HepG2 (cell line): ENCODE data around the gene PCDHGB2. TPM values are rescaled to one million over a fixed set of nuclear protein-coding genes. Genes with fewer than 3 reads are reported as not detected.

ENCODE experiments used
- ADNP ChIP-seq: sonication (generic); formaldehyde crosslinking; IDR thresholded peaks from 2 replicates; pipeline ENCODE4 v1.4.0; 2020; ENCODE audit warnings: missing genetic modification reagents
- ATF7-NPFF ChIP-seq: sonication (generic); formaldehyde crosslinking; IDR thresholded peaks from 2 replicates; pipeline ENCODE4 v1.8.1; 2023; ENCODE audit warnings: mild to moderate bottlenecking, low read depth, missing genetic modification reagents, moderate library complexity
- BHLHE40 ChIP-seq: IDR thresholded peaks from 2 replicates; pipeline ENCODE4 v1.6.1; 2011; ENCODE audit warnings: low read length, improper control_type of control experiment
- CAMTA2 ChIP-seq: sonication (generic); formaldehyde crosslinking; IDR thresholded peaks from 2 replicates; pipeline ENCODE4 v1.4.0; 2020; ENCODE audit warnings: mild to moderate bottlenecking, missing genetic modification reagents, borderline replicate concordance
- HNRNPL ChIP-seq: fragments of 200-400 bp; formaldehyde crosslinking; IDR thresholded peaks from 2 replicates; pipeline ENCODE4 v1.6.1; 2017; ENCODE audit warnings: mild to moderate bottlenecking, low read depth, low read length
- KAT8 ChIP-seq: IDR thresholded peaks from 2 replicates; pipeline ENCODE4 v1.6.1; 2016; ENCODE audit warnings: missing genetic modification reagents, missing compliant biosample characterization
- KDM2A ChIP-seq: sonication (generic); formaldehyde crosslinking; IDR thresholded peaks from 2 replicates; pipeline ENCODE4 v1.4.0; 2020; ENCODE audit warnings: low read depth, missing genetic modification reagents, borderline replicate concordance
- MEIS1 ChIP-seq: sonication (generic); formaldehyde crosslinking; IDR thresholded peaks from 2 replicates; pipeline ENCODE4 v1.9.0; 2021; ENCODE audit warnings: mild to moderate bottlenecking, missing genetic modification reagents, moderate library complexity, borderline replicate concordance
- MTA3 ChIP-seq: sonication (generic); formaldehyde crosslinking; IDR thresholded peaks from 2 replicates; pipeline ENCODE4 v1.4.0; 2020; ENCODE audit warnings: missing genetic modification reagents
- PCBP1 ChIP-seq: fragments of 200-400 bp; formaldehyde crosslinking; IDR thresholded peaks from 2 replicates; pipeline ENCODE4 v1.6.1; 2017; ENCODE audit warnings: mild to moderate bottlenecking, low read depth, low read length, borderline replicate concordance
- SIX1 ChIP-seq: sonication (generic); formaldehyde crosslinking; IDR thresholded peaks from 2 replicates; pipeline ENCODE4 v1.4.0; 2020; ENCODE audit warnings: missing genetic modification reagents, borderline replicate concordance
- SNAI1 ChIP-seq: sonication (generic); formaldehyde crosslinking; IDR thresholded peaks from 2 replicates; pipeline ENCODE4 v1.5.0; 2020; ENCODE audit warnings: mild to moderate bottlenecking, missing genetic modification reagents, borderline replicate concordance
- TCF7 ChIP-seq: sonication (generic); IDR thresholded peaks from 2 replicates; pipeline ENCODE4 v1.6.1; 2016; ENCODE audit warnings: antibody characterized with exemption, low read depth
- ZNF24 ChIP-seq: fragments of 450-650 bp; IDR thresholded peaks from 2 replicates; pipeline ENCODE4 v1.6.1; 2017; ENCODE audit warnings: antibody characterized with exemption, mild to moderate bottlenecking
- ZNF263 ChIP-seq: sonication (generic); formaldehyde crosslinking; IDR thresholded peaks from 2 replicates; pipeline ENCODE4 v1.4.0; 2020; ENCODE audit warnings: missing genetic modification reagents
- ZNF317 ChIP-seq: sonication (generic); formaldehyde crosslinking; IDR thresholded peaks from 2 replicates; pipeline ENCODE4 v1.5.0; 2020; ENCODE audit warnings: mild to moderate bottlenecking, missing genetic modification reagents
- ZNF737 ChIP-seq: sonication (generic); formaldehyde crosslinking; IDR thresholded peaks from 2 replicates; pipeline ENCODE4 v1.5.0; 2020; ENCODE audit warnings: missing genetic modification reagents, mild to moderate bottlenecking, borderline replicate concordance
- ZNF83 ChIP-seq: sonication (generic); formaldehyde crosslinking; IDR thresholded peaks from 2 replicates; pipeline ENCODE4 v1.4.0; 2020; ENCODE audit warnings: missing genetic modification reagents, mild to moderate bottlenecking, borderline replicate concordance
- polyA plus RNA-seq, 8 experiments: library from polyadenylated mRNA; depleted of rRNA in 3 of 8; stranded (reverse) in 7 of 8; unstranded in 1 of 8; fragments of >200 nt; fragmentation: Illumina TruSeq in 4 of 8; extraction: Trizol in 4 of 8; gene quantifications; 2 replicates each; pipeline versions ENCODE4 v1.2.1 to v1.2.3, GENCODE V29; 2011 to 2016; ENCODE audit warnings: low read depth in 4 of 8, missing spikeins in 1 of 8, mixed read lengths in 1 of 8; ENCODE audit not compliant: insufficient read depth in 1 of 8
- total RNA-seq, 5 experiments: library from RNA; depleted of rRNA; stranded (reverse); fragments of >200 nt; fragmentation: Illumina TruSeq; extraction: Trizol; gene quantifications; 2 replicates each; pipeline ENCODE4 v1.2.3, GENCODE V29; 2016; ENCODE audit warnings: low read depth in 1 of 5
- TF ChIP-seq, protein P1 (sequence below): sonication (generic); formaldehyde crosslinking; IDR thresholded peaks from 2 replicates; pipeline ENCODE4 v1.5.1; 2020; ENCODE audit warnings: missing genetic modification reagents, mild to moderate bottlenecking, borderline replicate concordance
- TF ChIP-seq, protein P2 (sequence below): sonication (generic); formaldehyde crosslinking; IDR thresholded peaks from 2 replicates; pipeline ENCODE4 v1.5.0; 2020; ENCODE audit warnings: mild to moderate bottlenecking, low read depth, missing genetic modification reagents, borderline replicate concordance
- TF ChIP-seq, protein P3 (sequence below): sonication (generic); formaldehyde crosslinking; IDR thresholded peaks from 2 replicates; pipeline ENCODE4 v1.4.0; 2020; ENCODE audit warnings: low read depth, mild to moderate bottlenecking, missing genetic modification reagents
- TF ChIP-seq, protein P4 (sequence below): sonication (generic); formaldehyde crosslinking; IDR thresholded peaks from 2 replicates; pipeline ENCODE4 v1.4.0; 2020; ENCODE audit warnings: missing genetic modification reagents, borderline replicate concordance
- TF ChIP-seq, protein P5 (sequence below): IDR thresholded peaks from 2 replicates; pipeline ENCODE4 v1.6.1; 2016; ENCODE audit warnings: missing genetic modification reagents, missing compliant biosample characterization
- TF ChIP-seq, protein P6 (sequence below): sonication (generic); formaldehyde crosslinking; IDR thresholded peaks from 2 replicates; pipeline ENCODE4 v1.9.0; 2021; ENCODE audit warnings: missing genetic modification reagents, borderline replicate concordance

Gene PCDHGB2
- total and polyA plus RNA-seq, 2 of the 13 experiments (the other 11 are each of a cell fraction or from before 2014, with no cell fraction given): 0.64 to 0.82 TPM

DNA sequence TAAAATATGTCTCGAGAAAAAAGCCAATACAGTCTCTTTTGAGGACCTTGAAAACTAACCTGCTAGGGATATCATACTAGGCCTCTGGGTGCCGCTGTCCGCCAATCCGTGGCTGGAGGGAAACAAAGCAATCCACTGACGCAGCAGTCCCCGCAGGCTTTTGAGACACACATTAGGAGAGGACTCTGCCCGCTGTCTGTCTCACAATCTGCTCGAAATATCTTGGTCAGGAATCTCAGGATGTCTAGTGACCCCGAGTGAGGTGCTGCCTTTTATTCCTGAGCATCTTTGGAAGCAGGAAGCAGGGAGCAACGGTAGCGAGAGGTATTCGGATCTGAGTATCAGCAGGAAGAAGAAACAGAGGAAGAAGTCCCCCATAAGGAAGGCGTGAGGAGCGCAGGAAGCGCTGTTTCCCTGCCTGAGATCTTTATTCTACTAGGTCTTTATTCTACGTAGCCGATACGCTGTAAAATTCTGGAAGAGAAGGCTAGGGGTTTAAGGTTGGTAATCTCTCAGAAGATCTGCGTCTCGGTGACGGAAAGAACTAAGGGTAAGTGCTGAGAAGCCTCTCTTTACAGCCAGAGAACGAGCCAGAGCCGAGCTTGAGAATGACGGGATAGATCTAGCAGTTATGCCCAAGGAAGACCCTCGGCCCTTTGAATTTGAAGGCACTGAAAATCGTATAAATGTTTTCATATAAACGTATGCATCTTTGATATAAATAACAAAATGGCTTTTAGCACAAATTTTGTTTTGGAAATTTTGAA is 33.5 kb upstream of the PCDHGB2 start (continued):
- TF ChIP-seq MEIS1 (no peak), KDM2A (CRISPR knock-in tag) (peak; percentile 21; the same call in 1 of the 2 replicates), ZNF83 (no peak), TCF7 (no peak), ATF7-NPFF (CRISPR knock-in tag) (no peak), KAT8 (CRISPR knock-in tag) (0 out of 2 replicates have a peak, but pooled peaks have one; percentile 20), CAMTA2 (no peak), SIX1 (no peak), SNAI1 (no peak), ADNP (CRISPR knock-in tag) (no peak), MTA3 (CRISPR knock-in tag) (no peak), ZNF263 (CRISPR knock-in tag) (no peak), ZNF317 (no peak), HNRNPL (no peak), PCBP1 (no peak), ZNF737 (CRISPR knock-in tag) (no peak), BHLHE40 (no peak), ZNF24 (no peak)
- TF ChIP-seq, protein P1, sequence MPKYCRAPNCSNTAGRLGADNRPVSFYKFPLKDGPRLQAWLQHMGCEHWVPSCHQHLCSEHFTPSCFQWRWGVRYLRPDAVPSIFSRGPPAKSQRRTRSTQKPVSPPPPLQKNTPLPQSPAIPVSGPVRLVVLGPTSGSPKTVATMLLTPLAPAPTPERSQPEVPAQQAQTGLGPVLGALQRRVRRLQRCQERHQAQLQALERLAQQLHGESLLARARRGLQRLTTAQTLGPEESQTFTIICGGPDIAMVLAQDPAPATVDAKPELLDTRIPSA (CRISPR knock-in tag): no peak
- TF ChIP-seq, protein P2, sequence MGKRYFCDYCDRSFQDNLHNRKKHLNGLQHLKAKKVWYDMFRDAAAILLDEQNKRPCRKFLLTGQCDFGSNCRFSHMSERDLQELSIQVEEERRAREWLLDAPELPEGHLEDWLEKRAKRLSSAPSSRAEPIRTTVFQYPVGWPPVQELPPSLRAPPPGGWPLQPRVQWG (CRISPR knock-in tag): no peak
- TF ChIP-seq, protein P3, sequence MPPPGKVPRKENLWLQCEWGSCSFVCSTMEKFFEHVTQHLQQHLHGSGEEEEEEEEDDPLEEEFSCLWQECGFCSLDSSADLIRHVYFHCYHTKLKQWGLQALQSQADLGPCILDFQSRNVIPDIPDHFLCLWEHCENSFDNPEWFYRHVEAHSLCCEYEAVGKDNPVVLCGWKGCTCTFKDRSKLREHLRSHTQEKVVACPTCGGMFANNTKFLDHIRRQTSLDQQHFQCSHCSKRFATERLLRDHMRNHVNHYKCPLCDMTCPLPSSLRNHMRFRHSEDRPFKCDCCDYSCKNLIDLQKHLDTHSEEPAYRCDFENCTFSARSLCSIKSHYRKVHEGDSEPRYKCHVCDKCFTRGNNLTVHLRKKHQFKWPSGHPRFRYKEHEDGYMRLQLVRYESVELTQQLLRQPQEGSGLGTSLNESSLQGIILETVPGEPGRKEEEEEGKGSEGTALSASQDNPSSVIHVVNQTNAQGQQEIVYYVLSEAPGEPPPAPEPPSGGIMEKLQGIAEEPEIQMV: no peak
- TF ChIP-seq, protein P4, sequence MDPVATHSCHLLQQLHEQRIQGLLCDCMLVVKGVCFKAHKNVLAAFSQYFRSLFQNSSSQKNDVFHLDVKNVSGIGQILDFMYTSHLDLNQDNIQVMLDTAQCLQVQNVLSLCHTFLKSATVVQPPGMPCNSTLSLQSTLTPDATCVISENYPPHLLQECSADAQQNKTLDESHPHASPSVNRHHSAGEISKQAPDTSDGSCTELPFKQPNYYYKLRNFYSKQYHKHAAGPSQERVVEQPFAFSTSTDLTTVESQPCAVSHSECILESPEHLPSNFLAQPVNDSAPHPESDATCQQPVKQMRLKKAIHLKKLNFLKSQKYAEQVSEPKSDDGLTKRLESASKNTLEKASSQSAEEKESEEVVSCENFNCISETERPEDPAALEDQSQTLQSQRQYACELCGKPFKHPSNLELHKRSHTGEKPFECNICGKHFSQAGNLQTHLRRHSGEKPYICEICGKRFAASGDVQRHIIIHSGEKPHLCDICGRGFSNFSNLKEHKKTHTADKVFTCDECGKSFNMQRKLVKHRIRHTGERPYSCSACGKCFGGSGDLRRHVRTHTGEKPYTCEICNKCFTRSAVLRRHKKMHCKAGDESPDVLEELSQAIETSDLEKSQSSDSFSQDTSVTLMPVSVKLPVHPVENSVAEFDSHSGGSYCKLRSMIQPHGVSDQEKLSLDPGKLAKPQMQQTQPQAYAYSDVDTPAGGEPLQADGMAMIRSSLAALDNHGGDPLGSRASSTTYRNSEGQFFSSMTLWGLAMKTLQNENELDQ (CRISPR knock-in tag): no peak
- TF ChIP-seq, protein P5, sequence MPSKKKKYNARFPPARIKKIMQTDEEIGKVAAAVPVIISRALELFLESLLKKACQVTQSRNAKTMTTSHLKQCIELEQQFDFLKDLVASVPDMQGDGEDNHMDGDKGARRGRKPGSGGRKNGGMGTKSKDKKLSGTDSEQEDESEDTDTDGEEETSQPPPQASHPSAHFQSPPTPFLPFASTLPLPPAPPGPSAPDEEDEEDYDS (CRISPR knock-in tag): no peak
- TF ChIP-seq, protein P6, sequence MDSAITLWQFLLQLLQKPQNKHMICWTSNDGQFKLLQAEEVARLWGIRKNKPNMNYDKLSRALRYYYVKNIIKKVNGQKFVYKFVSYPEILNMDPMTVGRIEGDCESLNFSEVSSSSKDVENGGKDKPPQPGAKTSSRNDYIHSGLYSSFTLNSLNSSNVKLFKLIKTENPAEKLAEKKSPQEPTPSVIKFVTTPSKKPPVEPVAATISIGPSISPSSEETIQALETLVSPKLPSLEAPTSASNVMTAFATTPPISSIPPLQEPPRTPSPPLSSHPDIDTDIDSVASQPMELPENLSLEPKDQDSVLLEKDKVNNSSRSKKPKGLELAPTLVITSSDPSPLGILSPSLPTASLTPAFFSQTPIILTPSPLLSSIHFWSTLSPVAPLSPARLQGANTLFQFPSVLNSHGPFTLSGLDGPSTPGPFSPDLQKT (CRISPR knock-in tag): no peak
